Measurements from ENCODE around the gene TBK1.

Gene TBK1

DNA sequence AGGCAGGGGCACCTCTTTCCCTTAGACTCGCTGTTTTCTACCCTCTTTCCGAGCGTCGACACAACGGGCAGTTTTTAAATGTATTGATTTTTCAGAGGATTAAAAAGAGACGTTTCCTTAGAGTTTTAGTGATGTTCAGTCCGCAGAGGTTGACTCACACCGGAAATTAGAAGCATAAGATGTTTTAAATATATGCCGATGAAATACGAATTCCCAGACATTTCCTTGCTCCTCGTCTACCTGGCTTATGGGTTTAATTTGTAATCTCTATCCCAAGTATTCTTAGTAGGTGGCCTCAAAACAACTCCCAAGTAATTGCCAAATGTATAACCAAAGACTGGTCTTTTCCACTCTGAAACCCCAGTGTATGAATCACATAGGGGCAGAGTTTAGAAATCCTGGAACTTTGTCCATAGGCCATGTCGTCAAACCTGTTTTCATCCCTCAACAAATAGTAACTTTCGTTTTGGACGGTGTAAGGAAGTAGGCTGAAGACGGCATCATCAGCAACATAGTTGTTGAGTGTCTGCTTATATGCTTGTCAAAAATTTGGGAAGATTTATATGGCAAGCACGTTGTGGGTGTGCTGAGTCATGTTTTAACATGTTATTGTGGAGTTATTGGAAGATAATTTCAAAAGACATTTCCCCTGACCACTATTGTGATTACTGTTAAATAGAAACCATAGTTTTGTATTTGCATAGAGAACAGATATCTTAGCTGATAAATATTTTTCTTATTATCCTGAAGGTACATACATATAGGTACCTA is 824 bp downstream of the TBK1 start:
- no peak for DNase-seq

DNA sequence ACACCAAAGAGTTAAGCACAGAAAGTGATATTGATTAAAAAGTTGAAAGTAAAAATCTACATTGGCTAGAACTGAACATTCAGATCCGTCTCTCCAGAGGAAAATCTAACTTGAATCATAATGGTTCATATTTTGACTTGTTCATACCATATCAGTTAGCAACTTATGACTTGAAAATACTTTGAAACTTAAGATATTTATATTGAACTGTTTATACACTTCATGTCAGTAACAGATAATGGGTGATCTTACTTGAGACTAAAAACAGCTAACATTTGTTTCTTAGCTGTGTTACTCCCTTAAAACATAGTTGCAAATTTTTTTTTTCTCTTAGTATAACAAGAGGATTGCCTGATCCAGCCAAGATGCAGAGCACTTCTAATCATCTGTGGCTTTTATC is 3.6 kb downstream of the TBK1 start:
- no peak for DNase-seq

GRCh38 chr12:64456119-64456518 is 4.2 kb downstream of the TBK1 start:
- no peak for DNase-seq

DNA sequence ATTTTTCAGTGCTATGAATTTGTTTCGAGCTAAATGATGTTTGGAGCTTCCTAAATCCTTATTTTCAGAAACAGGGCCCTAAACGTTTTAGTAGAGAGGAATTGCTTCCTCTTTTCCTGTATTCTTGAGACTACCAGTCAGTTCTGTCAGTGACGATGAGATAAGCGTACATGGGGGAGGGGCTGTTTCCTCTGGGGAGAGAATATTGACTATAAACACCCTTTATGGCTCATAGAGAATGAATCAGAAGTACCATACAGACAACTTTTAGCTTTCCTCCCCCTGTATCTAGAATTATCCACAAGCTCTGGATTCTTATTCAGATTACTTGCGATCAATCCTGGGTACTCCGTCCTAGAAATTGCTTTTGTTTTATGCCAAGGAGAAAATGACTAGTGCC is 5.1 kb downstream of the TBK1 start:
- peak; percentile 39 for DNase-seq

DNA sequence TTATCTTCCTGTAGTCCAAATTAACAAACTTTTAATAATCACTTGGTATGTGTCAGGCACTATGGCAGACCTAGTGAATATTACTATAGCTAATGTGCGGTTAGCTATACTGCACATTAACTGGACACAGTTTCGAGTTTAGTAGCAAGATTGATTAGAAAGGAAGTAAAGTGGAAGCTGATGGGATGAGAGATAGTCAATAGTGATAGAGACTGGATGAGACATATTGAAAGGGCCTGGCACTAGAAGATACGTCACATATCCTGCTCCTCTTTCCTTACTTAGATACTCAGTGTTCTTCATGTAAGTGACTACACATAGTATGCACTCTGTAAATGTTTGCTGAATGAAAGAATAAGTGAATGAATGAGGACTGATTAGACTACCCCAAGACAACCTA is 5.5 kb downstream of the TBK1 start:
- DNase-seq, result no peak

DNA sequence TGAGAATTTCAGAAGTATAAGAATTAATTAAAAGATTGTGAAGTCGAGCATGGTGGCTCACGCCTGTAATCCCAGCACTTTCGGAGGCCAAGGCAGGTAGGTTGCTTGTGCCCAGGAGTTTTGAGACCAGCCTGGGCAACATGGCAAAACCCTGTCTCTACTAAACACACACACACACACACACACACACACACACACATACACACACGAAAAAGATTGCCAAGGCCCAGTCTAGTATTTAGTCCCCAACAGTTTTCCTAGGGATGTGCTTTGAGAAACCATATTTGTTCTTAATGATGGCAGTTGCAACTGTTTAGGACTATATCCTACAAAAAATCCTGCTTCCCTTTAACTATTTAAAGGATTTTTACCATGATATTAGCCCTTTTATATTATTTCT is 6.0 kb downstream of the TBK1 start:
- DNase-seq, result no peak

DNA sequence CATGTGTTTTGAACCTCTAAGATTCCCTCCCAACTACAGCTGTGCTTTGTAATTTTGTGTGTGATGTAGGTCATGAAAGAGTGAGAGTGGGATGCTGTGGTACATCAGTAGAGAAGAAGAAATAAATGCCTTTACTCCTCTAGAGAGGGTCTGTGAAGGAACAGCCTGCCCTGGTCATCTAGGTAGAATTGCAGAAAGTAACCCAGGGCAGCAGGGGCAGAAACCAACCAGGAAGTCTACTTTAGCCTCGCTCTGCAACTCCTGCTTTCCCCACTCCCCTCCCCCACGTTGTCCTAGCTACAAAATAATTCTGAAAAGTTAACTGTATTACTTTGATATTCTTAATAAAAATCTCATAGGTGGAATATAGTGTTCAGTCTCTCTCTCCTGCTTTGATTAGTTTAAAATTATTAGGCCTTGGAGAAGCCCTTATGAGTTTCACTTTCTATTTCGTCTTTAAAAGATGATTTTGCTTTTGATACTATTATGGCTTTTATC is 7.5 kb downstream of the TBK1 start:
- DNase-seq, result no peak

- no peak for DNase-seq
These were observed 9.9 kb downstream of the TBK1 start for GRCh38 chr12:64461634-64462414.

DNA sequence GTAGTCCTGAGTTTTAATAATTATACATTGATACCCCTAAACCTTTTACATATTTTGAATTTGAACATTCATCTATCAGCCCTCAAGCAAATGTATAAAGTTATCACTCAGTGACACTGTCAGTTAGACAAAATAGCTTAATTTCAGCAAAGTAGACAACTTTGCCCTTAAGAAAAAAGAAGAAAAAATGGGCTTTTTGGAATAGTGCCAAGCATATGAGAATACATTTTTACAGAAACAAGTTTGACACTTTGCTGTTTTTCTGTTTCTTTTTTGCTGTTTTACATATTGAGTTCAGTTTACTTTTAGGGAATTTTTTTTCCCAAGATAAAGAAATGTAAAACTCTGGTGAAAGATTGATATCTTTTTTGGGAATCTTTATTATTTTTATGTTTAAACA is 14.3 kb downstream of the TBK1 start:
- DNase-seq, result no peak

- DNase-seq, result no peak
These were observed 17.0 kb downstream of the TBK1 start for GRCh38 chr12:64468966-64469365.

DNA sequence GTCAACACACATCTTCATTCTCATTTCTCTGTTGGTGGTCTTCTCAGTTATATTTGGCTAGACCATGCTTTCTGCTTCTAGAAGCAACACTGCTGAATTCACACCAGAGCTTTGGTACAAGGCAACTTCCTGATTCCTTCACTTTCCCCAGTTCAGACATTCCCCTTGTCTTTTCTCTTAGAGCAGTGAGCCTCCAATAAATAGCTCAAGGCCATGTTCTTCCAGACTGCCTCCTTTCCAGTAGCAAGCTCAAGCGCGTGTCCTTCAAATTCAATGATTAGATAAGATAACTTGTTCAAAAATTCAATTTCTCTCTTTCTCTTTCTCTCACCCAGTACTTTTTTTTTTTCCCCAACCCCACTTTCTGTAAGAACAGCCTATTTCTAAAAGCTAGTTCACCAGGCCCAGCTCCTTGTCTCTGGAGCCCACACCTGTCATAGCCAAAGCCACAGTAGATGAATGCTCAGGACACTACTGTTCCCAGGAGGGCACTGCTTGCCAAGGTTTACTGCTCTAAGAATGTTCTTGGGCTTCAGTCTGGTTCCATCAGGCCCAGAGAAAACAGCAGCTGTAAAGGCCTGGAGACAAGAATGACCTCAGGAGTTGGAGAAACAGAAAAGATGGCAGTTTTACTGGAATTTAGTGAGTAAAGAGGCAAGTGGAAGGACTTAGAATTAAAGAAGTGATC is 17.7 kb downstream of the TBK1 start:
- DNase-seq, result no peak

DNA sequence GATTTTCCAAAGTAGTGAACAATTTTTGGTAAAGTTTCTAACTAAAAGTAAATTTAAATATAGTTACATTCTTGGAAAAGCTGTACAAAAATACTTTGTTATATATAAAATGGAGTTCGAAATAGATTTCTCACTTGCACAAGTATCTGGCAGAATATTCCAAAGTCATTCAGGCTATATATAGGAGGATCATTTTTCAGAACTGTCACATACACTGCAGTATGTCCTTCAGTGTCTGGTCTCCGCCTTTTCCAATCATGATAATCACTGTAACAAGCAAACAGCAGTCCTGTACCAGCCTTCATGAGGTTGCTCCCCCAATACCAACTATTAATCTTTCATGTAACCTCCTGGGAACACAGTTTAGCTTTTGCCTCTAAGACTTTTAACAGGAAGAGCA is 18.6 kb downstream of the TBK1 start:
- no peak for DNase-seq

GRCh38 chr12:64473176-64473575 is 21.3 kb downstream of the TBK1 start:
- no peak for DNase-seq

GRCh38 chr12:64475518-64475917 is 23.6 kb downstream of the TBK1 start:
- no peak for DNase-seq

DNA sequence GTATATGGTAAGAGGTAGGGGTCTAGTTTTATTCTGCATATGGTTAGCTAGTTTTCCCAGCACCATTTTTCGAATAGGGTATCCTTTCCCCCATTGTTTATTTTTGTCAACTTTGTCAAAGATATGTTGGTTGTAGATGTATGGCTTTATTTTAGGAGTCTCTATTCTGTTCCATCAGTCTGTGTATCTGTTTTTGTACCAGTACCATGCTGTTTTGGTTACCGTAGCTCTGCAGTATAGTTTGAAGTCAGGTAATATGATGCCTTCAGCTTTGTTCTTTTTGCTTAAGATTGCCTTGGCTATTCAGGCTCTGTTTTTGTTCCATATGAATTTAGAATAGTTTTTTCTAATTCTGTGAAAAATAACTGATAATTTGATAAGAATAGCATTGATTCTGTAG is 24.9 kb downstream of the TBK1 start:
- DNase-seq, result no peak

- no peak for DNase-seq
These were observed 26.7 kb downstream of the TBK1 start for GRCh38 chr12:64478661-64479060.

DNA sequence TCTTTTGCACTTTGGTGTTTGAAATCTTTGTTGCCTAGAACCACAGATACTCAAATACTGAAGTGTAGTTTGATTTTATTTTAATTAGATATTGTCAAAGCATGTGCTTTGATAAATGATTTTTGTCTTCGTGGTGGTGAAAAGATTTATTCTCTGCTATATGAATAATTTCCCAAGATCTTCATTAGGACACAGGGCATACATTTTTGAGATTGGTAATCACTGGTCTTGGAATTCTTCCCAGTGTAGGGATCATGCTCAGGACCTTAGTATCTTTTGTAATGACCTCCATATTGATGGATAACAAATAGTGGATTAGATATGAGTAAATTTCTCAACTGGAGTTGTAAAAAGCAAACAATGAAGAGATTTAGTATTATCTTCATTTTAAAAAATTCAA is 28.2 kb downstream of the TBK1 start:
- no peak for DNase-seq

- DNase-seq, result no peak
These were observed 34.7 kb downstream of the TBK1 start for GRCh38 chr12:64486657-64487056.

DNA sequence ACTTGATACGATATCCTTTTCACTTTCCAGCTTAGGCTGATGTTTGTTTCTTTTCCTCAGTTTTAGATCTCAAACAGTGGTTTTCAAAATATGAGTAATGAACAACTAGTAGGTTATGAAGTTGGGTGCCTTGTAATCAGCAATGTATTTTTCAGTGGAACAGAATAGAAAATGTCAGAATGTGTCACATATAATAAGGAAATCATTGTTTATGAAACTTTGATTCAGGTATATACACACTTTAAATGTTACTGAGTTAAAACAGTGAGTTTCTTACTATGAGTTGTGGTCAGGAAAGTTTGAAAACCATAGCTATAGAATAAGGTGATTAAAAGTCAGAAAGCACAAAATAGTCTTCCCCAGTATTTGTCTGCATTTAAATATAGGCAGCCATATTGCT is 39.8 kb downstream of the TBK1 start:
- DNase-seq, result no peak

DNA sequence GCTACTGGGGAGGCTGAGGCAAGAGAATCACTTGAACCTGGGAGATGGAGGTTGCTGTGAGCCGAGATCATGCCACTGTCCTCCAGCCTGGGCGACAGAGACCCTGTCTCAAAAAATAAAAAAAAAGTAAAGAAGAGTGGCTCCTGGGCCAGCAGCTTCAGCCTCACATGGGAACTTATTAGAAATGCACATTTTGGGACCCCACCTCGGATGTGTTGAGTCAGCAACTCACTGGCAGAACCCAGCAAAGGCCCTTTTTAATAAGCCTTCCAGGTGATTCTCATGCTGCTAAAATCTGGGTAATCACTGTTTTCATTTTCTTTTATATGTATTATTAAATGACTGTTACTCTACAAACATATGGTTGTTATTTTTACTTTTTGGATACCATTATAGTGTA is 41.6 kb downstream of the TBK1 start:
- no peak for DNase-seq

DNA sequence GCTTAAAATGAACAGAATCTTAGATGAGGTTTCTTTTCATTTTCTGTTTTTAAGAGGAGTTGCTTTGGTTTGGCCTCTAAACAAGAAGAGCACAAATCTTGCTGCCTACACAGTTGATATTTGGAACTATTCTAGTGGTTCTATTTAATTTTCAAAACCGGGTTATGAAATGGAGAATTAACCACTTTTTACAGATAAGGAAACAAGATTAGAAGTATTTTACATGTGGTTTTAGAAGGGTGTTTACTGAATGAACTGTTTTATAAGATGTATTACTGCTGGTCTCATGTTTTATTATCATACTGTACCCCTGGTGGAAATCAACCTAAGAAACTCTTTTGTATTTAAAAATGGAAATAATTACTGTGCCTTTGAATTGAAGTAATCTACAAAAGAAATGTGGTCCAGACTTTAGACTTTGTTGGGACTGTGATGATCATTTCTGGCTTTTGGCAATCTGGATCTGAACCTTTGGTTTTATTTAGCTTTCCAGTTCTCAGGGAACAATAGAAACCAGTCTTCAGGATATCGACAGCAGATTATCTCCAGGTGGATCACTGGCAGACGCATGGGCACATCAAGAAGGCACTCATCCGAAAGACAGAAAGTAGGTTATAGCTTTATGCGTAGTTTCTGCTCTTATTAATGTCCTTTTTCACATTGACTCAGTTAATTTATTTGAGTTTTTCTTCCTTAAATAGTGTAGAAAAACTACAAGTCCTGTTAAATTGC is 43.2 kb downstream of the TBK1 start:
- no peak for DNase-seq

DNA sequence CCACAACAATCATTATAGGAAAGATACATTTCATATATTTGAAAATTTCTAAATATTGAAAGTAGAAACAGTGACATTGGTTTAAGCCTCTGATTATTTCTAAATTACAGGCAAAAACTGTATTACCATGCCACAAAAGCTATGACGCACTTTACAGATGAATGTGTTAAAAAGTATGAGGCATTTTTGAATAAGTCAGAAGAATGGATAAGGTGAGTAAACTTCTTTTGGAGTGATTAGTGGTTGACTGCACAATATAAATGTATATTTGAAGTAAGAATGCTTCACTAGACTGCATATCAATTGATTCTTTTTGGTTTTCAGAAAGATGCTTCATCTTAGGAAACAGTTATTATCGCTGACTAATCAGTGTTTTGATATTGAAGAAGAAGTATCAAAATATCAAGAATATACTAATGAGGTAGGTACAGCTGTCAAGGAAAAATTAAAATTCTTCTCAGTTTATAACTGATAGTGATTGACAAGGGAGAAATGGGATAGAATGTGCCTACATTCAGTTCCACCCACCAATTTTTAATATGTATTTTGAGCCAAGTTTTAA is 45.0 kb downstream of the TBK1 start:
- DNase-seq, result no peak

DNA sequence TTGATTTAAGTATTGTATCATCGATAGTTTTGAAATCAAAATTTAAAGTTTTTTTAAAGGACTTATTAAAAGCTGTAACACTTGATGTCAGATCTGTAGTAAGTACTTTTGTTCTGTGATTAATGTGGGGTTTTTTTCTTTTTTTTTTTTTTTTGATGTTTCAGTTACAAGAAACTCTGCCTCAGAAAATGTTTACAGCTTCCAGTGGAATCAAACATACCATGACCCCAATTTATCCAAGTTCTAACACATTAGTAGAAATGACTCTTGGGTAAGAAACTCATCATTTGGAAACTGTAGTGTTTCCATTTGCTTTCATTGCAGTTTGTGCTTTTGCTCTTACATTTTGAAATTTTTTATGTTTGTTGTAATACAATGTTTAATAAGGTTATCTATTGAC is 45.6 kb downstream of the TBK1 start:
- no peak for DNase-seq
